H1 (cell line): ENCODE measurements around the gene DCLK1. TPM values are rescaled to one million over a fixed set of nuclear protein-coding genes. Genes with fewer than 3 reads are reported as not detected.

Experiments
- CHD1 ChIP-seq: IDR thresholded peaks from 2 replicates; pipeline ENCODE4 v1.6.1; 2012; ENCODE audit warnings: low read depth, low read length, improper control_type of control experiment
- polyA plus RNA-seq, 7 experiments: library from polyadenylated mRNA; depleted of rRNA in 3 of 7; stranded (reverse) in 5 of 7; unstranded in 2 of 7; fragments of >200 nt in 5 of 7; fragments of 200-250 nt in 2 of 7; gene quantifications; 1 replicate in 5 of 7; 2 replicates in 1 of 7; 4 replicates in 1 of 7; pipeline versions ENCODE4 v1.2.1 to v1.2.3, GENCODE V29; 2011 to 2013; ENCODE audit warnings: missing spikeins in 2 of 7, mixed read lengths in 2 of 7
- total RNA-seq: library from RNA; stranded (reverse); fragmentation: NEBNext Ultra II Directional; extraction: Animal tissue kit (Norgen Biotek cat#: 25700); gene quantifications from 2 replicates; pipeline ENCODE4 v1.2.1, GENCODE V29; 2021

DCLK1 gene
- total and polyA plus RNA-seq, 2 of the 8 experiments (the other 6 are each of a cell fraction or from before 2014, with no cell fraction given), result 22.8 to 41.0 TPM

- no peak for TF ChIP-seq CHD1
- TF ChIP-seq, all 59 proteins: peak for 0
Measured at GRCh38 chr13:35744144-35744543, 387.0 kb downstream of the DCLK1 start (continued).
